ENCODE data around the gene HNRNPUL1.

DNA sequence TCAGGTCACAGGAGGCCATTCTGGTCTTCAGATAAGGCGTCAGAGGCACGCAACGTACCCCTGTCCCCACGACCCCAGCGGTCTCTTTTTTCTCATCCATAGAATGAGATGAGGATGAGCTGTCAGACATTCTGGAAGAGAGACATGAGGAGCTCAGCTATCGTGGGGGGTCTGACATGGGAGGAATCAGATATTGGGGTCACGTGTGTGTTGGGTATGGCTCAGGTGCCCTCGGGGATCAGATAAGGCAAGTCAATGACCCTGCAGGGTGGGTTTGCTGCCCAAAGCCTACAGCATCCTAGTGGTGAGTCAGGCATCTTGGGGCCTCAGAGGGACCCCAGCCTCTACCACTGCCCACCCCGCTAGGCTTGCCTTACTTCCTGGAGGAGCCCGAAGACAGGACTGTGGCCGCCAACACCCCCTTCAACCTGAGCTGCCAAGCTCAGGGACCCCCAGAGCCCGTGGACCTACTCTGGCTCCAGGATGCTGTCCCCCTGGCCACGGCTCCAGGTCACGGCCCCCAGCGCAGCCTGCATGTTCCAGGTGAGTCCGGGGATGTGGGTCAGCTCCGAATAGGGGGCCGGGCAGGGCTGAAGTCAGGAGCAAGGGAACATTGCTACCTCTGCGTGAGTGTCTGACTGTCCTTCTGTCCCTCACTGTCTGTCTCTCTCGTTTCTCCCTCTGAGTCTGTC is 42.5 kb upstream of the HNRNPUL1 start:
- TF ChIP-seq, protein P1, sequence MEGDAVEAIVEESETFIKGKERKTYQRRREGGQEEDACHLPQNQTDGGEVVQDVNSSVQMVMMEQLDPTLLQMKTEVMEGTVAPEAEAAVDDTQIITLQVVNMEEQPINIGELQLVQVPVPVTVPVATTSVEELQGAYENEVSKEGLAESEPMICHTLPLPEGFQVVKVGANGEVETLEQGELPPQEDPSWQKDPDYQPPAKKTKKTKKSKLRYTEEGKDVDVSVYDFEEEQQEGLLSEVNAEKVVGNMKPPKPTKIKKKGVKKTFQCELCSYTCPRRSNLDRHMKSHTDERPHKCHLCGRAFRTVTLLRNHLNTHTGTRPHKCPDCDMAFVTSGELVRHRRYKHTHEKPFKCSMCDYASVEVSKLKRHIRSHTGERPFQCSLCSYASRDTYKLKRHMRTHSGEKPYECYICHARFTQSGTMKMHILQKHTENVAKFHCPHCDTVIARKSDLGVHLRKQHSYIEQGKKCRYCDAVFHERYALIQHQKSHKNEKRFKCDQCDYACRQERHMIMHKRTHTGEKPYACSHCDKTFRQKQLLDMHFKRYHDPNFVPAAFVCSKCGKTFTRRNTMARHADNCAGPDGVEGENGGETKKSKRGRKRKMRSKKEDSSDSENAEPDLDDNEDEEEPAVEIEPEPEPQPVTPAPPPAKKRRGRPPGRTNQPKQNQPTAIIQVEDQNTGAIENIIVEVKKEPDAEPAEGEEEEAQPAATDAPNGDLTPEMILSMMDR (IDR thresholded peaks at IDR 0.05 in 2 of 3, conservative IDR thresholded peaks at IDR 0.05 in 1 of 3; ENCODE audit: control insufficient read depth in 2 of 3, extremely low read depth in 1 of 3, insufficient read depth in 1 of 3, low read depth in 3 of 3, low read length in 3 of 3): no peak
- no peak for TF ChIP-seq POLR2A (IDR thresholded peaks at IDR 0.05; ENCODE audit: low read depth, low read length)
- TF ChIP-seq POLR2AphosphoS5 (IDR thresholded peaks at IDR 0.05; ENCODE audit: low read length): no peak
- TF ChIP-seq KAT2A (conservative IDR thresholded peaks at IDR 0.05; ENCODE audit: control insufficient read depth, low read depth, low read length): no peak
- TF ChIP-seq NFYB (IDR thresholded peaks at IDR 0.05; ENCODE audit: insufficient read depth, low read depth, low read length): no peak
- no peak for TF ChIP-seq GABPA (IDR thresholded peaks at IDR 0.05; ENCODE audit: low read depth)
- TF ChIP-seq EZH2 (IDR thresholded peaks at IDR 0.05; ENCODE audit: borderline replicate concordance, control insufficient read depth, low read depth, low read length): no peak
- TF ChIP-seq, protein P2, sequence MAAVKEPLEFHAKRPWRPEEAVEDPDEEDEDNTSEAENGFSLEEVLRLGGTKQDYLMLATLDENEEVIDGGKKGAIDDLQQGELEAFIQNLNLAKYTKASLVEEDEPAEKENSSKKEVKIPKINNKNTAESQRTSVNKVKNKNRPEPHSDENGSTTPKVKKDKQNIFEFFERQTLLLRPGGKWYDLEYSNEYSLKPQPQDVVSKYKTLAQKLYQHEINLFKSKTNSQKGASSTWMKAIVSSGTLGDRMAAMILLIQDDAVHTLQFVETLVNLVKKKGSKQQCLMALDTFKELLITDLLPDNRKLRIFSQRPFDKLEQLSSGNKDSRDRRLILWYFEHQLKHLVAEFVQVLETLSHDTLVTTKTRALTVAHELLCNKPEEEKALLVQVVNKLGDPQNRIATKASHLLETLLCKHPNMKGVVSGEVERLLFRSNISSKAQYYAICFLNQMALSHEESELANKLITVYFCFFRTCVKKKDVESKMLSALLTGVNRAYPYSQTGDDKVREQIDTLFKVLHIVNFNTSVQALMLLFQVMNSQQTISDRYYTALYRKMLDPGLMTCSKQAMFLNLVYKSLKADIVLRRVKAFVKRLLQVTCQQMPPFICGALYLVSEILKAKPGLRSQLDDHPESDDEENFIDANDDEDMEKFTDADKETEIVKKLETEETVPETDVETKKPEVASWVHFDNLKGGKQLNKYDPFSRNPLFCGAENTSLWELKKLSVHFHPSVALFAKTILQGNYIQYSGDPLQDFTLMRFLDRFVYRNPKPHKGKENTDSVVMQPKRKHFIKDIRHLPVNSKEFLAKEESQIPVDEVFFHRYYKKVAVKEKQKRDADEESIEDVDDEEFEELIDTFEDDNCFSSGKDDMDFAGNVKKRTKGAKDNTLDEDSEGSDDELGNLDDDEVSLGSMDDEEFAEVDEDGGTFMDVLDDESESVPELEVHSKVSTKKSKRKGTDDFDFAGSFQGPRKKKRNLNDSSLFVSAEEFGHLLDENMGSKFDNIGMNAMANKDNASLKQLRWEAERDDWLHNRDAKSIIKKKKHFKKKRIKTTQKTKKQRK (IDR thresholded peaks at IDR 0.05; ENCODE audit: low read depth, low read length): no peak
- no peak for TF ChIP-seq SMC3 (IDR thresholded peaks at IDR 0.05; ENCODE audit: borderline replicate concordance, low read length)
- no peak for TF ChIP-seq FOXK2 (IDR thresholded peaks at IDR 0.05)
- no peak for TF ChIP-seq CHD4 (IDR thresholded peaks at IDR 0.05)
- TF ChIP-seq JUND (IDR thresholded peaks at IDR 0.05; ENCODE audit: low read depth, low read length): no peak
